Transverse colon (tissue), 4 donors: ENCODE results near the gene SLC22A3.

Experiments
- EP300 ChIP-seq: sonication (generic); formaldehyde crosslinking; IDR thresholded peaks from one replicate; pipeline ENCODE4 v1.6.1; 2017; ENCODE audit warnings: antibody characterized with exemption, low read depth
- POLR2A ChIP-seq: fragments of 450-650 bp; IDR thresholded peaks from one replicate; pipeline ENCODE4 v1.6.1; 2016; ENCODE audit warnings: antibody characterized with exemption, mild to moderate bottlenecking, moderate library complexity
- POLR2AphosphoS5 ChIP-seq, 3 donors: sonication (generic); formaldehyde crosslinking; IDR thresholded peaks; one replicate each; pipeline ENCODE4 v1.6.1; 2016; ENCODE audit warnings: antibody characterized with exemption in 3 of 3
- TF ChIP-seq, protein P1 (sequence below), 5 experiments: fragments of 200-600 bp in 3 of 5; fragments of 450-650 bp in 2 of 5; sonication (generic) in 3 of 5; IDR thresholded peaks; 1 replicate in 2 of 5; 2 replicates in 3 of 5; pipeline ENCODE4 v1.5.1; 2016 to 2017; ENCODE audit warnings: antibody characterized with exemption in 5 of 5, inconsistent platforms in 3 of 5, mild to moderate bottlenecking in 2 of 5, moderate library complexity in 1 of 5

DNA sequence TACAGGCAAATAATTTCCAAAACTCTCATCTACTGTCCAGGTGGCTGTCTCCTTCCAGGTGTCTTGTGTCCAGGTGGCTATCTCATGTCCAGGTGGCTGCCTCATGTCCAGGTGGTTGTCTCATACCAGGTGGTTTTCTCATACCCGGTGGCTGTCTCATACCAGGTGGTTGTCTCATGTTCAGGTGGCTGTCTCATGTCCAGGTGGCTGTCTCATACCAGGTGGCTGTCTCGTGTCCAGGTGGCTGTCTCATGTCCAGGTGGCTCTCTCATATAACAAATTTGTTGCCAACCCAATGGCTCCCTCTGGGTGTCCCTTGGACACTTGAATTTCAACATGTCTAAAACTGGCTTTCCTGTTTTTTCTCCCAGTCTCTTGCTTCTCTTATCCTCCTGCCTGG, 14.3 kb upstream of the SLC22A3 start:
- TF ChIP-seq POLR2A (no peak), POLR2AphosphoS5 (IDR thresholded peaks at IDR 0.05) (no peak), EP300 (no peak)
- TF ChIP-seq, protein P1, sequence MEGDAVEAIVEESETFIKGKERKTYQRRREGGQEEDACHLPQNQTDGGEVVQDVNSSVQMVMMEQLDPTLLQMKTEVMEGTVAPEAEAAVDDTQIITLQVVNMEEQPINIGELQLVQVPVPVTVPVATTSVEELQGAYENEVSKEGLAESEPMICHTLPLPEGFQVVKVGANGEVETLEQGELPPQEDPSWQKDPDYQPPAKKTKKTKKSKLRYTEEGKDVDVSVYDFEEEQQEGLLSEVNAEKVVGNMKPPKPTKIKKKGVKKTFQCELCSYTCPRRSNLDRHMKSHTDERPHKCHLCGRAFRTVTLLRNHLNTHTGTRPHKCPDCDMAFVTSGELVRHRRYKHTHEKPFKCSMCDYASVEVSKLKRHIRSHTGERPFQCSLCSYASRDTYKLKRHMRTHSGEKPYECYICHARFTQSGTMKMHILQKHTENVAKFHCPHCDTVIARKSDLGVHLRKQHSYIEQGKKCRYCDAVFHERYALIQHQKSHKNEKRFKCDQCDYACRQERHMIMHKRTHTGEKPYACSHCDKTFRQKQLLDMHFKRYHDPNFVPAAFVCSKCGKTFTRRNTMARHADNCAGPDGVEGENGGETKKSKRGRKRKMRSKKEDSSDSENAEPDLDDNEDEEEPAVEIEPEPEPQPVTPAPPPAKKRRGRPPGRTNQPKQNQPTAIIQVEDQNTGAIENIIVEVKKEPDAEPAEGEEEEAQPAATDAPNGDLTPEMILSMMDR (IDR thresholded peaks at IDR 0.05), result peak in 1 of 5 experiments; percentile 14
